ENCODE measurements around the gene ITGA1.

DNA sequence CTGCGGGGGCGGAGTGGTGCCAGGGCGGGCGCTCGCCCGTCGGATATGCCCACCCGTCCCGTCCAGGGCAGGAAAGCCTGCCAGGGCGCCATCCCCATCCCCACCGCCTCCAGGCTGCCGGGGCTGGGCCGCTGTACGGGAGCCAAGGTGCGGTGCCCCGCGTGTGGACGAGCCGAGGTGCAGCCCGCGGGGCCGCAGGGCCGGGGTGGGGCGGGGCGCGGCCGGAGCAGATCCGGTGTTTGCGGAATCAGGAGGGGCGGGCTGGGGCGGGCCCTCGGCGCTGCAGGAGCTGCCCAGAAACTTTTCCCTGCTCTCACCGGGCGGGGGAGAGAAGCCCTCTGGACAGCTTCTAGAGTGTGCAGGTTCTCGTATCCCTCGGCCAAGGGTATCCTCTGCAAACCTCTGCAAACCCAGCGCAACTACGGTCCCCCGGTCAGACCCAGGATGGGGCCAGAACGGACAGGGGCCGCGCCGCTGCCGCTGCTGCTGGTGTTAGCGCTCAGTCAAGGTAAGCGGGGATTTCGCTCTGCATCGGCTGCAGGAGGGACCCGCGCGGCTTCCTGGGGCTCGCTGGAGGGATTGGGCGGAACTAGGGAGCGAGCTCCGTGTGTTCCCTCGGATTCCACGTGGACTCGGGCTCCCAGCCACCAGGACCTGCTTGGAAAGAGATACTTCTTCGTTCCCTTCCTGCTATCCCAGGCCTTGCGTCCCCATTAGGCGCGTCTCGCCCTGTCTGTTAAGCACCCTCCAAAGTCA, 201.5 kb downstream of the ITGA1 start, which contains the start of gene ITGA2:
- TF ChIP-seq POLR2A (IDR thresholded peaks at IDR 0.05) = peak in 1 of 4 donors; percentile 53
- TF ChIP-seq, protein P1, sequence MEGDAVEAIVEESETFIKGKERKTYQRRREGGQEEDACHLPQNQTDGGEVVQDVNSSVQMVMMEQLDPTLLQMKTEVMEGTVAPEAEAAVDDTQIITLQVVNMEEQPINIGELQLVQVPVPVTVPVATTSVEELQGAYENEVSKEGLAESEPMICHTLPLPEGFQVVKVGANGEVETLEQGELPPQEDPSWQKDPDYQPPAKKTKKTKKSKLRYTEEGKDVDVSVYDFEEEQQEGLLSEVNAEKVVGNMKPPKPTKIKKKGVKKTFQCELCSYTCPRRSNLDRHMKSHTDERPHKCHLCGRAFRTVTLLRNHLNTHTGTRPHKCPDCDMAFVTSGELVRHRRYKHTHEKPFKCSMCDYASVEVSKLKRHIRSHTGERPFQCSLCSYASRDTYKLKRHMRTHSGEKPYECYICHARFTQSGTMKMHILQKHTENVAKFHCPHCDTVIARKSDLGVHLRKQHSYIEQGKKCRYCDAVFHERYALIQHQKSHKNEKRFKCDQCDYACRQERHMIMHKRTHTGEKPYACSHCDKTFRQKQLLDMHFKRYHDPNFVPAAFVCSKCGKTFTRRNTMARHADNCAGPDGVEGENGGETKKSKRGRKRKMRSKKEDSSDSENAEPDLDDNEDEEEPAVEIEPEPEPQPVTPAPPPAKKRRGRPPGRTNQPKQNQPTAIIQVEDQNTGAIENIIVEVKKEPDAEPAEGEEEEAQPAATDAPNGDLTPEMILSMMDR (IDR thresholded peaks at IDR 0.05) = no peak
